ENCODE data around the gene FAAP24. TPM values are rescaled to one million over a fixed set of nuclear protein-coding genes. Genes with fewer than 3 reads are reported as not detected.
"Not testable (repeated sequence)": the region's sequence is repeated elsewhere in the genome, so short reads cannot be mapped to it uniquely, and the experiment has no call there.

Gene FAAP24
- total and polyA plus RNA-seq, 2 of the 8 experiments (the other 6 are each of a cell fraction or from before 2014, with no cell fraction given), result 3.3 to 4.2 TPM

- FAIRE-seq; H2BK5ac ChIP-seq (ENCODE audit: low read depth, low read length); H3K9me3 ChIP-seq (ENCODE audit: insufficient read depth in 2 of 2, low read depth in 1 of 2, low read length in 1 of 2); H2BK12ac ChIP-seq (ENCODE audit: low read depth, low read length); H4K5ac ChIP-seq (ENCODE audit: insufficient read length, low read depth, low read length); H2BK120ac ChIP-seq (replicated peaks; ENCODE audit: low read depth, low read length); H3K79me1 ChIP-seq (ENCODE audit: low read depth, low read length); H3K14ac ChIP-seq (ENCODE audit: insufficient read length); H2BK20ac ChIP-seq (ENCODE audit: low read length); H4K91ac ChIP-seq (replicated peaks; ENCODE audit: insufficient read length, low read length); H3K9ac ChIP-seq (replicated peaks in 1 of 4; ENCODE audit: extremely low read depth in 1 of 4, low read depth in 3 of 4, low read length in 3 of 4); H3K27me3 ChIP-seq (replicated peaks in 1 of 4; ENCODE audit: control insufficient read depth in 3 of 4, extremely low read depth in 1 of 4, insufficient read depth in 3 of 4, low read length in 3 of 4); H3K4me2 ChIP-seq (ENCODE audit: insufficient read depth in 1 of 2, low read depth in 2 of 2, low read length in 2 of 2); H4K8ac ChIP-seq (ENCODE audit: extremely low read depth, insufficient read depth, low read length); H3K56ac ChIP-seq (replicated peaks; ENCODE audit: insufficient read length, low read depth, low read length); H3K4me1 ChIP-seq (replicated peaks in 1 of 4; ENCODE audit: control insufficient read depth in 3 of 4, insufficient read depth in 4 of 4, low read length in 3 of 4); H3K23ac ChIP-seq (ENCODE audit: insufficient read length); H4K20me1 ChIP-seq (replicated peaks in 1 of 2; ENCODE audit: control insufficient read depth in 1 of 2, insufficient read depth in 2 of 2, low read length in 2 of 2); H3K27ac ChIP-seq (ENCODE audit: low read depth, low read length); H2BK15ac ChIP-seq (ENCODE audit: low read length); H3K18ac ChIP-seq (ENCODE audit: extremely low read depth, low read length); H3K4ac ChIP-seq (replicated peaks; ENCODE audit: insufficient read length, low read depth, low read length); H3K4me3 ChIP-seq (ENCODE audit: extremely low read depth in 1 of 4, insufficient read depth in 2 of 4, low read depth in 3 of 4, low read length in 4 of 4); POLR2A ChIA-PET (ENCODE audit: partially characterized antibody); H3K79me2 ChIP-seq (ENCODE audit: control insufficient read depth in 1 of 2, insufficient read depth in 2 of 2, low read length in 2 of 2); H2AK5ac ChIP-seq (ENCODE audit: low read depth, low read length); DNase-seq (ENCODE audit: low read depth in 1 of 2, low spot score in 2 of 2); H2AFZ ChIP-seq (ENCODE audit: low read length); H3K23me2 ChIP-seq (ENCODE audit: low read depth, low read length): not testable (repeated sequence)
- CTCF ChIA-PET (ENCODE audit: partially characterized antibody), result interaction anchor here (0.6 to 1.0 kb wide), 3 partner anchors 139 to 372 kb away, joined by 3 read pairs; no protein-coding TSS in a partner anchor
- 94% methylated on average over 14 of the region's 15 CpGs; no CpG with 5 or more reads in 1 of the 2 experiments for WGBS, 2 experiments (ENCODE audit: extremely low coverage in 1 of 2, insufficient coverage in 1 of 2, insufficient read length in 1 of 2, insufficient replicate concordance in 2 of 2, low coverage in 1 of 2, low lambda C conversion rate in 2 of 2, missing lambda C conversion rate in 1 of 2)
- peaks cover 4 to 28% (median 11%) of the 10 kb centered on the region in 4 experiments; a peak in 5 of 8 replicates for H3K36me3 ChIP-seq (ENCODE audit: control insufficient read depth in 2 of 4, insufficient read depth in 4 of 4, low read length in 3 of 4)
Observed at GRCh38 chr19:33002126-33002865, 30.3 kb downstream of the FAAP24 start.
